Middle frontal gyrus (tissue), 1 donor: ENCODE data around the gene BMP7.
"Not testable (repeated sequence)": the region's sequence is repeated elsewhere in the genome, so short reads cannot be mapped to it uniquely, and the experiment has no call there.

ENCODE experiments used
- DNase-seq: peaks from one replicate; pipeline ENCODE4 v3.0.0-alpha.2; 2015; ENCODE audit warnings: low spot score; ENCODE audit errors: extremely low spot score

Gene BMP7

DNA sequence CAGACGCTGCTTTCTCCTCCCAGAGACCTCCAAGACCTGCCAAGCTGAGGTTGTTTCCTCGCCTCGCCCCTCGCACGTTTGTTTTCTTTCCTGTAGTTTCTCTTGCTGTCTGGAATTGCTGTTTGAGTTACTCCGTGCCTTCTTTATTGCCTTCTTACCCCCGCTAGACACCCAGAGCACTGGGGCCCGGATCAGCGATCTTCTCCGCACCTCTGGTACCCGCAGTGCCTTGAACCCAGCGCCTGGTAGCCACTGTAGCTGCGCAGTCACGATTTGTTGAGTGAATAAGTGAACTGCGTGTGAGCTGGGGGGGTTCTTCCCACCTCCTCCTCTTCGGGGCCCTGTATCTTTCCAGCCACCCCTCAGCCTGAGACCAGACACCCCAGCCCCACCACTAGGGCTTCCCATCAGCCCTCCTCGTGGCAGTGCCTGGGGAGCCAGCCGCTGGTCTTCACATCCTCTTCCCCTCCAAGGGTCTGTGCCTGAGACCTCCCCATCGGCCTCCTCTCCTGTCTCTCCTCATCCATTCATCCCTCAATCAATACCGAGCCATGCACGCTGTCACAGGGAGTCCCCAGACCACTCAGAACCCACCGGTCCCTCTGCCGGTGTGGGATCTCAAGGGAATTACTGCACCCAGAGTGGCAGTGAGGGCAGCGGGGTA, 849 bp upstream of the BMP7 start:
- DNase-seq: no peak

DNA sequence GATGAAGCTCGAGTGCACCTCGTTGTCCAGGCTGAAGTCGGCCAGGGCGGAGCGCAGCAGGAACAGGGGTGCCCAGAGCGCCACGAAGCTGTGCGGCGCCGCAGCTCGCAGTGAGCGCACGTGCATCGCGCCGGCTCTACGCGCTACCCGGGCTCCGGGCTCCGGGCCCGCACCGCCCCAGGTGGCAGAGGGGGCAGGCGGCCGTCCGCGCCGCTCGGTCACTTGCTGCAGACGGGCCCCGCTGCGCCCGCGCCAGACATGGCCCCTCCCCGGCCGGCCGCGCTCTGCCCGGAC, 497 bp downstream of the BMP7 start:
- DNase-seq: no peak

GRCh38 chr20:57265336-57265996, 975 bp downstream of the BMP7 start:
- DNase-seq: no peak

- DNase-seq: not testable (repeated sequence)
These were observed 1.5 kb downstream of the BMP7 start for GRCh38 chr20:57264908-57265335.

DNA sequence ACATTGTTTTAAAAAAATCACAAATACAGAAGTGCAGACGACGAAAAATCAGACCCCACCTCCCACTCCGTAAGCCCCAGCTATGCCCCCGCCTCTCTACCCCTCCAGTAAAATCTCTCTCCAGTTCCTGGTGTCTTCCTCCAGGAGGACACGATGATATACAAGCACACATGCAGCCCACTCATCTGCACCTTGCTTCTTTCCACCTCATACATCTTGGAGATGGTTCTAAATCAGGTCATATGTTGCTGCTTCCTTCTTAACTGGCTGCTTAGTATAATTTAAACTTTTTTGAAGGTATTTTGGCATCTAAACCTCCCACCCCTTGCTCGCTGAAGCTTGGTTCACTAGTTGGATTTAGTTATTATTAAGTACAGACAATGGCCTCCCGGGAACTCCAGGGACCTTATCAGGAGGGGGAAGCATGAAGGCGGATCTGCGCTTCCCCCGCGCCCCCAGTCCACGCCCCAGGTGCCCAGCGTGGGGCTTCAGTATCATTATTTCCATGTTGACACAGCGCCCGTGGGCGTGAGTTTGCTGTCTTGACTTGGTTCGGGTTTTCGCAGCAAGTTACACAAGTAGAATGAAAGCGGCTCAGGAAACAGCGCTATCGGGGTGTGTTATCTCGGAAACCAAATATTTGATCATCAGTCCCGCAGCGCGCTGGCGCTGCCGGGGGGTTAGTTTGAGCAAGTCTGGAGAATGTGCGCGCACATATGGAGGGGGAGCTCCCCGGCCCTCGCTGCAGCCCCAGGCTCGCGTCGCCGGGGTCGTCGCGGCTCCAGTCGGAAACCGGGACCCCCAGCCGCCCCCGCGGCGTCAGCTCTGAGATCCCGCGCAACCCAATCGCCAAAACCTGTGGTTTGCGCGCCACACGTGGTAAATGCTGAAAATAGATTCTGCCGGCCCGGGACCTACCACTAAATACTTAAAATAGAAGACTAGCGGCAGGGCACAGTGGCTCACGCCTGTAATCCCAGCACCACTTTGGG, 2.3 kb downstream of the BMP7 start:
- DNase-seq: no peak

DNA sequence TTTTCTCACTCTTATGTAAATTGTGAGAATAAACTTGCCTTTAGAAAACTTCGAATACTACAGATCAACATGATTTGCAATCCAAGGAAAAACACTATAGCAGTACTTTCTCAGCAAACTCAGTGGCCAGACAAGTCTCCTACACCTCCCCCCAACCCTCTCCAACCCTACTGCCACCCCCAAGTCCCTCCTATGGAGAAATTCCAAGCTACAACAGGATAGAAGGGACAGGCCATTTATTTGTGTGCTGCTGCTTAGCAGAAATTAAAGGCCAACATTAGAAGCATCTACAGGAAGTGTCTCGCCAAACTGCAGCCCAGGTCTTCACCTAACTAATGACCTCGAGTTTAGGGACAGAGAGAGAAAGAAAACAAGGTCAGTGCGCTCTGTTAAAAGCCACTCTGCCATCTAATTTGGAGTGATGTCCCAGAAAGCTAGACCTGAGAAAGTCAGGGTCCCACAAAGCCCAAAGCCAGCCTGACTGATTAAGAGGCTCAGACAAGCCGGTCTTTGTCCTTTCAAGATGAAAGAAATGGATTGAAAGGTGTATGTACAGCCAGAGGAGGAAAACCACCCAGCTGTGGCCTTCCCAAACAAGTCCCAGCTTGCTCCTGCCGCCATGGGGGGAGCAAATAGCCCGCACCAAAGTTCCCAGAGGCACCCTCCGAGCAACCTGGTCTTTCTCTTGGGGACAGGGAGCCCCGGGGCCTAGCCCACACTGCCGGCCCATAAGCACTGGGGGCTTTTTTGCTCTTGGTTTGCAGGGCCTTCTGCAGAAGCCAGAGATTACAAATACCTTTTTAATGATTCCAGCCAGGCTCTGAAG, 3.4 kb downstream of the BMP7 start:
- no peak for DNase-seq

DNA sequence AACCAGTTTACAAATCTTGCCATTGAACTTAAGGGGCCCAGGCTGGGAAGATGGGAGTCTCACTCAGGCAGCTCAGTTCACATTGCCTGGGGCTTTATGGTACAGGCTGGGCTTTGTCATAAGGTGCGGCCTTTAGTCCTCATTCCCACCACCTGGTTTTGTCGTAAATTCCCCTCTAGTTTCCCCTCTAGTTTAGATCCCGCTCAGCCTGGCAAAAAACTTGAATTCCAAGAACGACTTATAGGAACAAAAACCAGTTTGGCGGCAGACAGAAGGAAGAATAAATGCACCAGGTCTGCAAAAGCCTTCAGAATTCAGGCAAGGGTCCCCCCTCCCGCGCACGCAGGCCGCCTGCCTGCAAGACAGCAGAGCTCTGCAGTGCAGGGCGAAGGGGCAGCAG, 4.1 kb downstream of the BMP7 start:
- no peak for DNase-seq

DNA sequence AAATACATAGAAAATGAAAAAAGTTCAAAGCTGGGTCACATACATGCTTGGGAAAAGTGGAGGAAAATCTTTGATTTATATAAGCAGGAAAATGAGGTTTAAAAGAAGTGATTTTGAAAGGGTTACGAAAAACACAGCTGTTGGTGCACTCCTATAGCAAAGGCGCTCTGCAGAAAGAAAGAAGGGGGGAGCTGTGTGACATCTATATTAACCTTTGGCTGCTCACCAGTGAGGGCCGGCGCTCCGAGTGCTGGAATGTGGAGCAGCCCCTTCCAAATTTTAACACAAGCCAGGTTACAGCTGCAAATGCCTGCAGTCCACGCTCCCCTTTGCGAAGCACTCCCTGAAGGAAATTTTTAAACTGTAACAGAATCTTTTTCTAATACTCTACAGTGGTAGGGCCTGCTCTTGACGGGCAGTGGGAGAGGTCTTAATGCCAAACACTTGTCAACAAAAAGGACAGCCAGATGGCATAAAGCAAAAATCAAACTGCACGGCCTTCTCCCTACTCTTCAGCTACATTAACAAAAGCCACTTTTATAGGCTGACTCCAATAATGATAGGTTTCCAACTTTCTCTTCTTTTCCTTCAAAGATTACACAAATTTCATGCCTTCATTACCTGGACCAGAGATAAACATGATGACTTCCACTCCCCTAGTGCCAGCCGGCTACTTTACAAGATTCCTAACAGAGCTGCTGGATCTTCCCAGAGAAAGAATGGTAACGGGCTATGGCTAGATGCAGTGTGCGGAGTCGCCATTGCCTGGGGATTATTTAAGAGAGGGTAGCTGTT, 4.8 kb downstream of the BMP7 start:
- DNase-seq: no peak

DNA sequence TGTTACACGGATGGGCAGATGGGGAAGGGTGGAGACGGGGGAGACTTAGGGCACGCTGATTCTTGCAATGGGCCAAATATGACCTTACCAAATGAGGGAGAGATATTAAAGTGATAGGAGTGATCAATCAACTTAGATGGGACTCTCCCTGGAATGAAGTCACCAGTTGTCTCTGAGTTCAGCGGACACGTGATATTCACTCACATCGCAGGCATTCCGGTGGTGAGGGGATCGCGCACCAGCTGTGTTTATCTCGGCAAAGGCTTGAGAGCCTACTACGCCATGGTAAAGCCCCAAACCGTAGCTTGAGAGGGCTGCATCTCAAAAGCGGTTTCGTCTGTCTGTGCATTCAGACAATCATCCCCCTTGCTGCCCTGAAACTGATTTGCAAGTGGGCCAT, 5.5 kb downstream of the BMP7 start:
- no peak for DNase-seq

GRCh38 chr20:57259938-57260921, 6.2 kb downstream of the BMP7 start:
- no peak for DNase-seq

- DNase-seq: no peak
These were observed 7.1 kb downstream of the BMP7 start for GRCh38 chr20:57259121-57259937.

- DNase-seq: no peak
These were observed 8.6 kb downstream of the BMP7 start for GRCh38 chr20:57257701-57258453.

DNA sequence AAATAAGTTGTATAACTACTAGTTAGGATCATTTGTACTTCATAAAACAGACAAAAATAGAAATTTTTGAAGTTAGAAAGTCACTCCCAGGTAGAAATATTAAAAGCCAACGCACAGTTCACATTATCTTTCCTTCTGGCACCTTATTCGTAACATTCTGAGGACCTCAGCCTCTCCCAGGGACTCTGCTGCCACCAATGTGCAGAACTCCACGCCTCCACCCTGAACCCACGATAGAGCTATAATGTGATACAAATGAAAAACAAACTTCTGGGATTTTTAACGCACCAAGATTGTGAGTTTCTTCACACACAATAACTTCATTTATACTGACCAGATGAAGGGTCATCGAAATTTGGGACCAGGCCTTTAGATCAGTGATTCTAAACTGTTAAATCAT, 9.5 kb downstream of the BMP7 start:
- DNase-seq: no peak

DNA sequence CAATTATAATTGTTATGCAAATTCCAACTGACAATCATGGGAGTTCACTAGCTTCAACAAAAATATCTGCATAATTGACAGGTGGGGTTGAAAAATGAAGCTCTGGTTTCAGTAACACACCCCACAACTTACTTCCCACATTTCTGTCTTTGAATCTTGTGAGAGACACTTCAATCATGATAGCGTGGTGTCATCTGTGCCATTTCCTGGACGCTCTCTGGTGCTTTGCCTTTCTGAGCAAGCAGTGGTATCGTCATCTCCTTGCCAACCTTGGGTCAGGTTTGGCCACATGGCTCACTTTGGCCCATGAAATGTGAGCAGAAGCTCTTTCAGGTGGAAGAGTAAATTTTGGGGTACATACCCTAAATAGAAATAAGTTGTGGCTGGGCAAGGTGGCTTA, 10.2 kb downstream of the BMP7 start:
- no peak for DNase-seq

GRCh38 chr20:57255183-57255582, 11.3 kb downstream of the BMP7 start:
- DNase-seq: no peak

- DNase-seq: no peak
These were observed 13.8 kb downstream of the BMP7 start for GRCh38 chr20:57252559-57253162.

DNA sequence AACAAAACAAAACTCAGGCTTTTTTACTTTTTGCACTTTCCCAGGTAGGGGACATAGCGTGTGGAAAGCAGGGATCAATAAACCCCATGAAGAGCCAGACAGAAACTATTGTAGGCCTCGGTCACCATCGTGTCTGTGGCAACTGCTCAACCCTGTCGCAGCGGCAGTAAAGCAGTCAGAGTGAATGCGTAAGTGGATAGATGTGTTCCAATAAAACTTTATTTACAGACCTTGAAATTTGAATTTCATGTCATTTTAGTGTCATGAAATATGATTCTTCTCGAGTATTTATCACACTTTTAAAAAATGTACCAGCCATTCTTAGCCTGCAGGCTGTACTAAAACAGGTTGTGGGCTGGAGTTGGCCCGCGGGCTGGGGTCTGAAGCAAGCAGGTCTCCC, 14.5 kb downstream of the BMP7 start:
- no peak for DNase-seq
